Measurements from ENCODE around the gene CNTLN.
"Not testable (repeated sequence)": the region's sequence is repeated elsewhere in the genome, so short reads cannot be mapped to it uniquely, and the experiment has no call there.

The CNTLN gene

DNA sequence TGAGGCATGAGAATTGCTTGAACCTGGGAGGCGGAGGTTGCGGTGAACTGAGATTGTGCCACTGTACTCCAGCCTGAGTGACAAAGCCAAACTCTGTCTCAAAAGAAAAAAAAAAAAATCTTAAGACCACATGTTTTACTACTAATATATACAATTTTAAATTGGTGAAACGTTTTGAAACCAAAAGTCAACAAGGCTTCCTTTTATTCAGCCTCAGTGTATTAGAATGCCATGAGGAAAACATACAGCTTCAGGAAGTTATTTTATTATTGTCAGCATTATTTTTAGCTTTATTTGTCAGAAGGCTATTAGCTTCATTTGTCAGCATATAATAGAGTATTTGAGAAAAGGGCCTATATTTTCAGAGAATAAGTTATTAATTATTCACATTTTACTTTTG is 280.1 kb downstream of the CNTLN start:
- DNase-seq (ENCODE audit: low read depth in 3 of 3): no peak

DNA sequence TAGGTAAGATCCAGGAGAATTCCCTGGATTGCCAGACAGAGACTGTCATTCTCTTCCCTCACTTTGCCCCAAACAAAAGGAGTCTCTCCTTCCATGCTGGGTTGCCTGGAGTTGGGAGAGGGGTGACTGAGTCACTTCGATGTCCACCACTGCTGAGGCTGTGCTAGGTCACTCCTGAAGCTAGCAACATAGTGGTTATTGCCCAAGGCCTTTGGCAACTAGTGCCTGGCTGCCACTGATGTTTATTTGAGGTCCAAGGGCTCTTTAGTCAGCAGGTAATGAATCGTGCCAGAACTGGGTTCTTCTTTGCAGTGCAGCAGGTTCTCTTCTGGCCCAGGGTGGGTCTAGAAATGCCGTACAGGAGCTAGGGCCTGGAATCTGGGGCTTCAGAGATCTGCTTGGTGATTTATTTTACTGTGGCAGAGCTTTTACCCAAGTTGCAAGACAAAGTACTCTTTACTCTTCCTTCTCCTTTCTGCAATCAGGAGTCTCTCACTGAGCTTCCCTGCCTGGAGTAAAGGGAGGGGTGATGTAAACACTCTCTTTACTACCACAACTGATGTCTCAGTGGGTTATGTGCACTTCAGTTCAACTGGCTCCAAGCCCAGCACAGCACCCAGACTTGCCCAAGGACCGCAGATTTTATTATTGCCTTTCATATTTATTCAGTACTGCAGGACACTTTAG is 288.3 kb downstream of the CNTLN start:
- DNase-seq (ENCODE audit: low read depth in 3 of 3): no peak

GRCh38 chr9:17423681-17424011 is 288.8 kb downstream of the CNTLN start:
- no peak for DNase-seq (ENCODE audit: low read depth in 3 of 3)

DNA sequence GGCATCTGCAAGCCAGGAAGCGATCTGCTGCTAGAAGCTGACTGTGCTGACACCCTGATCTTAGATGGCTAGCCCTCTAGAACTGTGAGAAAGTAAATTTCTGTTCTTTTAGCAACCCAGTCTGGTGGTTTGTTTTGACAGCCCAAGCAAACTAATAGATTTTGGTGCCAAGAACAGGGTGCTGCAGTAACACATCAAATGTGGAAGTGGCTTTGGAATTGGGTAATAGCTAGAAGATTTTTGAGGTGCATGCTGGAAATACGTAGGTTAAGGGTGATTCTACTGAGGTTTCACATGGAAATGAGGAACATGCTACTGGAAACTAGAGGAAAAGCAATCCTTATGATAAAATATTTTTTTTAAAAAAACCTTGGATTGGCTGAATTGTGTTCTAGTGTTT is 290.5 kb downstream of the CNTLN start:
- no peak for DNase-seq (ENCODE audit: low read depth in 3 of 3)

DNA sequence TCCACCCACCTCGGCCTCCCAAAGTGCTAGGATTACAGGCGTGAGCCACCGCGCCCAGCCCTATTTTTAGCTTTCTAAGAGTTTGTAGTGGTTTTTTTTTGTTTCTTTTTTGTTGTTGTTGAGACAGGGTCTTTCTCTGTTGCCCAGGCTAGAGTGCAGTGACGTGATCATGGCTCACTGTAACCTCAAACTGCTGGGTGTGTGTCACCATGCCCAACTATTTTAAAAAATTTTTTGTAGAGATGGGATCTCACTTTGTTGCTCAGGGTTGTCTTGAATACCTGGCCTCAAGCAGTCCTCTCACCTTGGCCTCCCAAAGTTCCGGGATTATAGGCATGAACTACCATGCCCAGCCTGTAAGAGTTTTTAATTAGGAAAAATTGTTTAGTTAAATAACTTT is 298.7 kb downstream of the CNTLN start:
- DNase-seq (ENCODE audit: low read depth in 3 of 3): no peak

DNA sequence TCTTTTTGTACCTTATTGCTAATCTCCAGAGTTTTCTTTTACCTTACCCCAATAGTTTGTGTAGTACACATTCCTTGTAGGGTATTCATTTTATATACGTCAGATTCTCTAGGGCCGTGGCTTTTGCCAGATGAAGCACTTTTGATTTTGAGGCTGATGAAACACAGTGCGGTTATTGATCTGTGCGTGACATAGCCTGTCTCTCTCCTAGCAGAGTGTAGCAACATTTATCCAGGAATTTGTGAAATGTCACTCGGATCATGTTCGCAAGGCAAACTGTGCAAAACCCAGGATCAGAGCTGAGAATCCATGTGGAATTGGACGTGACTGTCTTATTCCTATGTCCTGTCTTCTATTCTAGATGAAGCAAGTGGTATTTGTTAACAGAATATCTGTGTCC is 302.0 kb downstream of the CNTLN start:
- no peak for DNase-seq (ENCODE audit: low read depth in 3 of 3)

DNA sequence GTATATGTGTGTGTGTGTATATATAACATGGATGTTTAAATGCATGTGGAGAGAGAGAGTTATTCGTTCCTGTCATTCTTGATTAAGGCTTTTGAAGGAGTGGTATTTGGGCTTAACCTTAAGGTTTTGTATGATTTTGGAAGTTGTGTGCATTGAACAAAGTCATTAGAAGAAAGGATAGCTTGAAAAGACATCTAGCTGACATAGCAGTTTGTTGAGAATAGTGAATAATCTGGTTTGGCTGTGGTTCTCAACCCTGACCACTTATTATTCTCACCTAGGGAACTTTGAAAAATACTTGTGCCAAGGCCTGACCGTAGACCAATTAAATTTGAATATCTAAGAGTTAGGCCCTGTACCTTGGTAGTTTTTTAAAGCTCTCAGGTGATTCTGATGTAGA is 303.0 kb downstream of the CNTLN start:
- no peak for DNase-seq (ENCODE audit: low read depth in 3 of 3)

DNA sequence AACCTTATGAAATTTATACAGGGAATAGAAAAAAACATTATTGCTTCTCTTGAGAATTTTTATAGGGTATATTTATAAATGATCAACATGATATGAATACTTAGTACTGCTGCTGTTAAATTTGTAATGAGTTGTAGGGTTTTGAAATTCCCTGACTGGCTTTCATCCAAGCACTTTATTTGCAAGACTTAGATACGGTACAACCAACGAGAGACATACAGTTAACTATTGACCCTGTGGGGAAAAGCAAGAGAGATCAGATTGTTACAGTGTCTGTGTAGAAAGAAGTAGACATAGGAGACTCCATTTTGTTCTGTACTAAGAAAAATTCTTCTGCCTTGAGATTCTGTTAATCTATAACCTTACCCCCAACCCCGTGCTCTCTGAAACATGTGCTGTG is 310.3 kb downstream of the CNTLN start:
- DNase-seq (ENCODE audit: low read depth in 3 of 3): not testable (repeated sequence)

- DNase-seq (ENCODE audit: low read depth in 3 of 3): no peak
Measured at GRCh38 chr9:17453751-17454150, 318.9 kb downstream of the CNTLN start.

- no peak for DNase-seq (ENCODE audit: low read depth in 3 of 3)
Measured at GRCh38 chr9:17462869-17463464, 328.1 kb downstream of the CNTLN start.

GRCh38 chr9:17470036-17470813 is 335.4 kb downstream of the CNTLN start:
- DNase-seq (ENCODE audit: low read depth in 3 of 3): no peak

DNA sequence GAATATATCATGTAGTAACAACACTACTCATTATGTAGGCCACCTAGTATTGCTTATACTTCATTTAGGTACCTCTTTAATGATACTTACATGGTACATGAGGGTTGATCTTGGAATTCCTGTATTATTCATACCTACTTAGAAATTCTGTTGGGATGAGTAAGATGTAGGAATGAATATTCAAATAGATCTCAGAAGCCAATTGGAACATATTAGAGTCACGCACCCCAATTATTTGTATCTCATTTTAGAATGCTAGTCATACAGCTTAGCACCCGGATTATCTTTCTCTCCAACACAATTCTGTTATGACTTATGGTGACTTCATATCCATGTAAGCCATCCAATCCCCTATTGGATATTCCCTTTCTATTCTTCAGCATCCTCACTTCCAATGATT is 337.3 kb downstream of the CNTLN start:
- DNase-seq (ENCODE audit: low read depth in 3 of 3): no peak

DNA sequence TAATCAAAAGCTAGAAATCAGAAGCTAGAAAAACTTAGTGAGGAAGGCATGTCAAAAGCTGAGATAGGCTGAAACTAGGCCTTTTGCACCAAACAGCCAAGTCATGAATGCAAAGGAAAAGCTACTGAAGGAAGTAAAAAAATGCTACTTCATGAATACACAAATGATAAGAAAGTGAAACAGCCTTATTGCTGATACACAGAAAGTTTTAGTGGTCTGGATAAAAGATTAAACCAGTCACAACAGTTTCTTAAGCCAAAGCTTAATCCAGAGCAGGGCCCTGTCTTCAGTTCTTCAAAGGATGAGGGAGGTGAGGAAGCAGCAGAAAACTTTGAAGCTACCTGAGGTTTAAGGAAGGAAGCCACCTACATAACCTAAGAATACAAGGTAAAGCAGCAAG is 341.6 kb downstream of the CNTLN start:
- no peak for DNase-seq (ENCODE audit: low read depth in 3 of 3)

- DNase-seq (ENCODE audit: low read depth in 3 of 3): no peak
Measured at GRCh38 chr9:17477816-17478215, 343.0 kb downstream of the CNTLN start.

DNA sequence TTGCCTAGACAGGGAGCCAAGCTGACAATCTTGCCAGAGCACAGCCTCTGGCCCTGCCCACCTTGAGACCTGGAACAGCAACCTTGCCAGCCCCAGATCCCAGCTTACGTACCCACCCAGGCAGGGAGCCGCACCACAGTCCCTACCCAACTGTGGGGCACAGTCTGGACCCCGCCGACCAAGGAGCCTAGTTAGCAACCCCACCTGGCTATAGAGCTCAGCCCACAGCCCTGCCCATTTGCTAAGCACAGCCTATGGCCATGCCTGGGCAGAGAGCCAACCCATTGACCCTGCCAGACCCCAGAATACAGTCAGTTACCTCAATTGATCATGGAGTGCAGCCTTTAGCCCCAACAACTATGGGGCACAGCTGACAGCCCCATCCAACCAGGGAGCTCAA is 346.1 kb downstream of the CNTLN start:
- DNase-seq (ENCODE audit: low read depth in 3 of 3): no peak

DNA sequence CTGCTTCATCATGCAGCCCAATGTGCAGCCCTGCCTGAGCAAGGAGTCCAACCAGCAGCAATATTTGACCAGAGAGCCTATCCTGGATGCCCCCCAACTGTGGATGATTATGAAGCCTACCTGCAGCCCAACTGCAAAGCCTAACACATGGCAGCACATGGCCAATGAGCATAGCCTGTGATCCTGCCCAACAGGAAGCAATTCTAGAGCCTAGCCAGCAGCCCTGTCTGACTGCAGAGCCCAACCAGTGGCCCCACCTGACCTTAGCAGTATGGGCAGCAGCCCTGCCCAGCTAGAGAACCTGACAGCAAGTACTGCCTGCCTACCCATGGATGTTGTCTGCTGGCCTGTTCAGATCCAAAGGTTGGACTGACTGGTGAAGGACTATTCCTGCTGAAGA is 346.7 kb downstream of the CNTLN start:
- DNase-seq (ENCODE audit: low read depth in 3 of 3): no peak

DNA sequence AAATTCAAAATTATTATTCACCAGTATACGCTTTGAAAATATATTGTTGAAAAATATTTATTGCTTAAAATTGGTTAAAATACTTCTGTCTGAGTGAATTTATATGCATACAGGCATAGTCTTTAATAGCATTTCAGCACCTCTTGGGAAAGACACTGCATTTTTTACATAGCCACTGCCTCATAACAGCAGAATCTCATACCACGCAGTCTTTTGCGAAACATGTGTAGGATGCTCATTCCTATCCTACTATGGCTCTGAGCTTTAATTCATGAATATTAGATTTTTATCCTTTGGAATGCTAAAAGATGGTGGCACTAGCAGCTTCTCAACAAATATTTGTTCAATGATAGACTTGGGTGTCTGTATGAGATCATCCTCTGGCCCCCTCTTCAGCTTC is 350.1 kb downstream of the CNTLN start:
- DNase-seq (ENCODE audit: low read depth in 3 of 3): no peak

GRCh38 chr9:17486396-17486795 is 351.6 kb downstream of the CNTLN start:
- DNase-seq (ENCODE audit: low read depth in 3 of 3): no peak

- DNase-seq (ENCODE audit: low read depth in 3 of 3): no peak
Measured at GRCh38 chr9:17487467-17487866, 352.6 kb downstream of the CNTLN start.

DNA sequence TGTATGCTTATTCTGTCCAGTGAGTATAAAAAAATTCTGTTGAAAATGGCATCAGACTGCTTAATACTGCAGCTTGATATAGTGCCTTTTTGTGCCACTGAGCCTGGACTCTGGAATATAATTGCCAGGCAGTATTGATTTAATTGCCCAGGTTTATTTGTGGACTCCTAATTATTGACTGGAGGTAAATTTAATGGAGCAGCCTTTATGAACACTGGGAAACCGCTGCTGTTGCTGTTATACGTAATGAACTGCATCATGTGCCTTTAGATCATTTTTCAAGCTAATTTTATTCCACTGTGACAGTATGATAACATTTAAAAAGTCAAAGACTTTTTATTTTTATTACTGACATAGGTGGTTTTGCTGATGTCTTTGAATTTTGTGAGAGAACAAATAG is 353.8 kb downstream of the CNTLN start:
- no peak for DNase-seq (ENCODE audit: low read depth in 3 of 3)

- no peak for DNase-seq (ENCODE audit: low read depth in 3 of 3)
Measured at GRCh38 chr9:17490110-17490509, 355.3 kb downstream of the CNTLN start.

- DNase-seq (ENCODE audit: low read depth in 3 of 3): no peak
Measured at GRCh38 chr9:17491780-17492179, 356.9 kb downstream of the CNTLN start.

DNA sequence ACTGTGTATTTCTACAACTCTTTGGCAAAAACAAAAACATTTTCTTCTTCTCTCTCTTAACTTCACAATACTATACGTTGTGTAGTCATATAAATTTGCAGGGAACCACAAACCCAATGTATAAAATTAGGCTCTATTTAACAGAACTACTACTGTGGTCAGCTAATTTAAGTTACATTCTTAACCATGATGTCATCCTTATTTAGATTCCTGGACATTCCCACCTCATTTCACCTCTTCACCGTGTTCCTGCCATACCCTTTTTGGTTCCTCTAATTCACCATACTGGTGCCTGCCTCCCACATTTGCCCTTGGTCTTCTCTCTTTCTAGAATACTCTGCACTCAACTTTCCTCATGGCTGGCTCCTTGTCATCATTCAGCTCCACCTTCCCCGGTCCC is 368.4 kb downstream of the CNTLN start:
- no peak for DNase-seq (ENCODE audit: low read depth in 3 of 3)
